Measurements from ENCODE around the gene SFXN5. TPM values are rescaled to one million over a fixed set of nuclear protein-coding genes. Genes with fewer than 3 reads are reported as not detected.

The SFXN5 gene
- total RNA-seq, 1 experiment from 2014 or later, result 22.0 TPM

DNA sequence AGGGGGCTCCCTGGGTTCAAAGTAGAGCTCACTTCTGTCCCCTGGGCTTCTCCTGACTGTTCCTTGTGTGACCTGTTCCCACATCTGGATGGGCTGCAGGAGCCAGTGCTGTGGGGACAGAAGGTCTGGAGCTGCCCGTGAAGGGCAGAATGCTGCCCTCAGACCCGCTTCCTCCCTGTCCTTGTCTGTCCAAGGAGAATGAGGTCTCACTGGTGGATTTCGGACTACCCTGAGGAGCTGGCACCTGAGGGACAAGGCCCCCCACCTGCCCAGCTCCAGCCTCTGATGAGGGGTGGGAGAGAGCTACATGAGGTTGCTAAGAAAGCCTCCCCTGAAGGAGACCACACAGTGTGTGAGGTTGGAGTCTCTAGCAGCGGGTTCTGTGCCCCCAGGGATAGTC is 138.7 kb downstream of the SFXN5 start:
- Histone ChIP-seq H3K9me3 (ENCODE audit: low read length) (no peaks in the 10 kb centered on the region), H2AFZ (ENCODE audit: low read length) (no peak overlapping the region), H3K4me1 (ENCODE audit: insufficient read depth, low read length) (peaks cover 9% of the 10 kb centered on the region), H3K36me3 (ENCODE audit: low read depth, low read length) (no peaks in the 10 kb centered on the region), H3K4me2 (ENCODE audit: low read length) (no peak overlapping the region), H3K9ac (ENCODE audit: low read length) (no peak overlapping the region), H3K4me3 (ENCODE audit: low read length) (no peak overlapping the region), H3F3A (ENCODE audit: low read length, unreplicated experiment) (no peaks in the 10 kb centered on the region), H3K9me2 (replicated peaks; ENCODE audit: low read length) (no peaks in the 10 kb centered on the region), H3K27ac (ENCODE audit: low read length) (no peak overlapping the region), H3K79me2 (ENCODE audit: low read length) (no peaks in the 10 kb centered on the region), H4K20me1 (ENCODE audit: low read length) (no peaks in the 10 kb centered on the region), H3K27me3 (ENCODE audit: low read length) (peaks cover 21% of the 10 kb centered on the region)
- BruUV-seq (replicated peaks), result no TSS peak
- TF ChIP-seq EZH2phosphoT487 (IDR thresholded peaks at IDR 0.05; ENCODE audit: borderline replicate concordance, low read length), result no peak
- TF ChIP-seq EZH2 (IDR thresholded peaks at IDR 0.05; ENCODE audit: low read length, unreplicated experiment), result no peak
- intact Hi-C loops (cut with micrococcal nuclease), result no loop called here
- ATAC-seq (no peak), DNase-seq (no peak)
- ChIA-PET CTCF (no interaction called here), POLR2A (ENCODE audit: unreplicated experiment) (interaction anchor here (0.6 kb wide), 1 partner anchor 106 kb away, joined by 3 read pairs; no protein-coding TSS in a partner anchor)

DNA sequence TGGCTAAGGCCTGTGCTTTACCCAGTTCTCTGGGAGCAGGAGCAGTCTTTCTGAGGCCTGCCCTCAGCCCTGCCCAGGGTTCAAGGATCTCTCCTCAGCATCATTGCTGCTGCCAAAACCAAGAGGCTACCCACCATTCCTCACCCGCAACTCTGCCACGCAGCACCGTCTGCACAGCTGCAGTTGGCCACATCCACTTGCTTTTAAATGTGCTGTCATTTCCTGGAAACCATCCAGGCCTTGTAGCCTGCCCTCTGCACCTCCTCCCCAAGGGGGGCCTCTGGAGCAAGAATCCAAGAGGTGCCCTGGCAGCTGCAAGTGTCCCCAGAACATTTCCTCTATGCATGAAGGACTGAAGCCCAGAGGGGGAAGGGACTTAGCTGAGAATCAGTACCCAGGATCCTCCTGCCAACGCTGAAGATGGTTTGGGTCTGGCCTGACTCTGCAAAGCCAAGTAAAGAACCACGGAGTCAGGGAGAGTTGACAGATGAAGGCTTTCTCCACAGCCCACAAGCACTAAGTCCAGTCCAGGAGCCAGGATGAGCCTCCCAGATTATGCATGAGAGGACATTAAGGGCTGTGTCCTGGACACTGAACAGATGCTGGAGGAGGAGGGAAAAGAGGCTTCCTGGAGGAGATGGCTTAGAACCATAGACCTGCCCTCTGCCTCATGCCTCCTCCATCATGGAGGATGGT is 139.3 kb downstream of the SFXN5 start:
- Histone ChIP-seq H3K4me1 (ENCODE audit: insufficient read depth, low read length) (peaks cover 9% of the 10 kb centered on the region), H3K9me2 (replicated peaks; ENCODE audit: low read length) (no peaks in the 10 kb centered on the region), H3K4me2 (ENCODE audit: low read length) (no peak overlapping the region), H3K9ac (ENCODE audit: low read length) (no peak overlapping the region), H3F3A (ENCODE audit: low read length, unreplicated experiment) (no peaks in the 10 kb centered on the region), H3K9me3 (ENCODE audit: low read length) (no peaks in the 10 kb centered on the region), H4K20me1 (ENCODE audit: low read length) (no peaks in the 10 kb centered on the region), H3K4me3 (ENCODE audit: low read length) (no peak overlapping the region), H3K79me2 (ENCODE audit: low read length) (no peaks in the 10 kb centered on the region), H3K36me3 (ENCODE audit: low read depth, low read length) (no peaks in the 10 kb centered on the region), H2AFZ (ENCODE audit: low read length) (no peak overlapping the region), H3K27ac (ENCODE audit: low read length) (no peak overlapping the region), H3K27me3 (ENCODE audit: low read length) (peaks cover 27% of the 10 kb centered on the region)
- ATAC-seq (no peak), DNase-seq (peak; percentile 41)
- intact Hi-C loops (cut with micrococcal nuclease), result no loop called here
- TF ChIP-seq, protein P1, sequence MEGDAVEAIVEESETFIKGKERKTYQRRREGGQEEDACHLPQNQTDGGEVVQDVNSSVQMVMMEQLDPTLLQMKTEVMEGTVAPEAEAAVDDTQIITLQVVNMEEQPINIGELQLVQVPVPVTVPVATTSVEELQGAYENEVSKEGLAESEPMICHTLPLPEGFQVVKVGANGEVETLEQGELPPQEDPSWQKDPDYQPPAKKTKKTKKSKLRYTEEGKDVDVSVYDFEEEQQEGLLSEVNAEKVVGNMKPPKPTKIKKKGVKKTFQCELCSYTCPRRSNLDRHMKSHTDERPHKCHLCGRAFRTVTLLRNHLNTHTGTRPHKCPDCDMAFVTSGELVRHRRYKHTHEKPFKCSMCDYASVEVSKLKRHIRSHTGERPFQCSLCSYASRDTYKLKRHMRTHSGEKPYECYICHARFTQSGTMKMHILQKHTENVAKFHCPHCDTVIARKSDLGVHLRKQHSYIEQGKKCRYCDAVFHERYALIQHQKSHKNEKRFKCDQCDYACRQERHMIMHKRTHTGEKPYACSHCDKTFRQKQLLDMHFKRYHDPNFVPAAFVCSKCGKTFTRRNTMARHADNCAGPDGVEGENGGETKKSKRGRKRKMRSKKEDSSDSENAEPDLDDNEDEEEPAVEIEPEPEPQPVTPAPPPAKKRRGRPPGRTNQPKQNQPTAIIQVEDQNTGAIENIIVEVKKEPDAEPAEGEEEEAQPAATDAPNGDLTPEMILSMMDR (conservative IDR thresholded peaks at IDR 0.05; ENCODE audit: low read depth, low read length), result no peak
- no peak for TF ChIP-seq EZH2phosphoT487 (IDR thresholded peaks at IDR 0.05; ENCODE audit: borderline replicate concordance, low read length)
- no peak for TF ChIP-seq EZH2 (IDR thresholded peaks at IDR 0.05; ENCODE audit: low read length, unreplicated experiment)
- ChIA-PET POLR2A (ENCODE audit: unreplicated experiment) (interaction anchor here (0.6 kb wide), 1 partner anchor 106 kb away, joined by 3 read pairs; no protein-coding TSS in a partner anchor), CTCF (no interaction called here)
- no TSS peak for BruUV-seq (replicated peaks)

DNA sequence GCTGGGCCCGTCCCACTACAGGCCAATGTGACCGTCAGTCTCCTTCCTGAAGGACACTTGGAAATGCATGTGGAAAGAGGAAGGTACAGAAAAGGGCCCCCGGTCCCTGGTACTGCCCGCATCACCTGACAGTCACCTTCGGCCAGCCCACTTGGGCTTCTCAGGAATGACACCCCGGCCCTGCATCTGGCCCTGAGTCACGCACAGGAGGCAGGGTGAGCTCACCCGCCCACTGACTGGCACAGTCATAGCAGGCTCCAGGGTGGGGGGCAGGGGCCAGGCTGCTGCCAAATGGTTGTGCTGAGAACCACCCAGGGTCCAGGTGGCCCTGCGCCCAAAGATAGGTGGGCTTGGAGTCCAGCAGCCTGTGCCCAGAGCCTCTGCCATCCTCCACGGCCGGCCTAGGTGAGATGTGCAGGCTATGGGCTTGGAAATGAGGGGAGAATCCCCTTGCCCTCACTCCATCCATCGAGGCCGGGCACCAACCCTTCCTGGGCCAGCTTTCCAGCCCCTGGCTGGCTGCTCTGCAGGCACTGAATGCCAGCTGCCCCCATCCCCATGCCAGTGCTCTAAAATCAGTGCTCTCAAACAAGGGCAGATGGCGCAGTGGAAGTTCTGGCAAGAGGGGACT is 140.1 kb downstream of the SFXN5 start:
- no peaks in the 10 kb centered on the region for H3K36me3 ChIP-seq (ENCODE audit: low read depth, low read length)
- no peaks in the 10 kb centered on the region for H3F3A ChIP-seq (ENCODE audit: low read length, unreplicated experiment)
- H3K79me2 ChIP-seq (ENCODE audit: low read length), result no peaks in the 10 kb centered on the region
- no peak overlapping the region for H3K4me3 ChIP-seq (ENCODE audit: low read length)
- H3K27ac ChIP-seq (ENCODE audit: low read length), result no peak overlapping the region
- CTCF ChIA-PET, result no interaction called here
- POLR2A ChIA-PET (ENCODE audit: unreplicated experiment), result no interaction called here
- no TSS peak for BruUV-seq (replicated peaks)
- TF ChIP-seq, protein P1 (conservative IDR thresholded peaks at IDR 0.05; ENCODE audit: low read depth, low read length), result no peak
- no peak for TF ChIP-seq EZH2 (IDR thresholded peaks at IDR 0.05; ENCODE audit: low read length, unreplicated experiment)
- no peak for TF ChIP-seq EZH2phosphoT487 (IDR thresholded peaks at IDR 0.05; ENCODE audit: borderline replicate concordance, low read length)
- peaks cover 35% of the 10 kb centered on the region for H3K27me3 ChIP-seq (ENCODE audit: low read length)
- peak; percentile 67 for DNase-seq
- no peaks in the 10 kb centered on the region for H3K9me2 ChIP-seq (replicated peaks; ENCODE audit: low read length)
- H3K9ac ChIP-seq (ENCODE audit: low read length), result no peak overlapping the region
- ATAC-seq, result peak; percentile 79
- no peak overlapping the region for H3K4me2 ChIP-seq (ENCODE audit: low read length)
- intact Hi-C loops (cut with micrococcal nuclease), result no loop called here
- no peak overlapping the region for H2AFZ ChIP-seq (ENCODE audit: low read length)
- H4K20me1 ChIP-seq (ENCODE audit: low read length), result no peaks in the 10 kb centered on the region
- H3K4me1 ChIP-seq (ENCODE audit: insufficient read depth, low read length), result peaks cover 9% of the 10 kb centered on the region
- no peaks in the 10 kb centered on the region for H3K9me3 ChIP-seq (ENCODE audit: low read length)
